Mesothelial cell of epicardium (in vitro differentiated cells): ENCODE data around the gene BBS9. TPM values are rescaled to one million over a fixed set of nuclear protein-coding genes. Genes with fewer than 3 reads are reported as not detected.

Experiments
- DNase-seq, 2 experiments: peaks; one replicate each; pipeline ENCODE4 v3.0.0; 2021; ENCODE audit warnings: low spot score in 2 of 2; ENCODE audit not compliant: unreplicated experiment in 2 of 2
- H3K27ac Mint-ChIP-seq: 2 replicates; pipeline ENCODE4 v1.8.0; 2021; ENCODE audit warnings: mixed read lengths
- H3K27me3 Mint-ChIP-seq: 2 replicates; pipeline ENCODE4 v1.8.0; 2021; ENCODE audit warnings: low read depth, mixed read lengths
- H3K36me3 Mint-ChIP-seq: 2 replicates; pipeline ENCODE4 v1.8.0; 2021; ENCODE audit warnings: mixed read lengths
- H3K4me1 Mint-ChIP-seq: 2 replicates; pipeline ENCODE4 v1.8.0; 2021; ENCODE audit warnings: mixed read lengths
- H3K4me3 Mint-ChIP-seq: 2 replicates; pipeline ENCODE4 v1.8.0; 2021; ENCODE audit warnings: mild to moderate bottlenecking, moderate library complexity, mixed read lengths
- H3K9me3 Mint-ChIP-seq: 2 replicates; pipeline ENCODE4 v1.8.0; 2021; ENCODE audit warnings: mixed read lengths
- CTCF ChIP-seq: fragments of 200-600 bp; sonication (generic); IDR thresholded peaks from one replicate; pipeline ENCODE4 v1.5.0; 2021; ENCODE audit warnings: antibody characterized with exemption; ENCODE audit not compliant: unreplicated experiment
- total RNA-seq: library from RNA; stranded (reverse); gene quantifications from 3 replicates; pipeline ENCODE4 v1.2.1, GENCODE V29; 2021

BBS9 gene
- total RNA-seq, 1 donor from 2014 or later, result 26.9 TPM

GRCh38 chr7:33640741-33641140 is 511.4 kb downstream of the BBS9 start:
- DNase-seq, result no peak
- H3K36me3 Mint-ChIP-seq, result peaks cover 2% of the 10 kb centered on the region
- H3K9me3 Mint-ChIP-seq, result no peaks in the 10 kb centered on the region
- peaks cover 34% of the 10 kb centered on the region for H3K4me1 Mint-ChIP-seq
- H3K27ac Mint-ChIP-seq, result no peak overlapping the region
- H3K4me3 Mint-ChIP-seq, result no peak overlapping the region
- no peak for TF ChIP-seq CTCF
- H3K27me3 Mint-ChIP-seq, result no peaks in the 10 kb centered on the region

- H3K4me1 Mint-ChIP-seq, result peaks cover 44% of the 10 kb centered on the region
- peaks cover 2% of the 10 kb centered on the region for H3K36me3 Mint-ChIP-seq
- H3K9me3 Mint-ChIP-seq, result no peaks in the 10 kb centered on the region
- no peak for TF ChIP-seq CTCF
- no peak overlapping the region for H3K4me3 Mint-ChIP-seq
- no peaks in the 10 kb centered on the region for H3K27me3 Mint-ChIP-seq
- H3K27ac Mint-ChIP-seq, result no peak overlapping the region
- DNase-seq, result no peak
Observed at GRCh38 chr7:33642312-33642711, 512.9 kb downstream of the BBS9 start.

- Mint-ChIP-seq H3K4me3 (no peak overlapping the region), H3K27me3 (no peaks in the 10 kb centered on the region), H3K36me3 (no peaks in the 10 kb centered on the region), H3K4me1 (peaks cover 44% of the 10 kb centered on the region), H3K9me3 (peaks cover 3% of the 10 kb centered on the region), H3K27ac (no peak overlapping the region)
- TF ChIP-seq CTCF, result no peak
- no peak for DNase-seq
Observed at GRCh38 chr7:33643530-33643929, 514.2 kb downstream of the BBS9 start.

- Mint-ChIP-seq H3K27ac (no peak overlapping the region), H3K4me3 (no peak overlapping the region), H3K4me1 (peaks cover 43% of the 10 kb centered on the region), H3K27me3 (no peaks in the 10 kb centered on the region), H3K36me3 (no peaks in the 10 kb centered on the region), H3K9me3 (peaks cover 3% of the 10 kb centered on the region)
- TF ChIP-seq CTCF, result no peak
- DNase-seq, result no peak
Observed at GRCh38 chr7:33644489-33644888, 515.1 kb downstream of the BBS9 start.

- peaks cover 38% of the 10 kb centered on the region for H3K4me1 Mint-ChIP-seq
- TF ChIP-seq CTCF, result no peak
- H3K9me3 Mint-ChIP-seq, result peaks cover 3% of the 10 kb centered on the region
- H3K27ac Mint-ChIP-seq, result no peak overlapping the region
- no peak overlapping the region for H3K4me3 Mint-ChIP-seq
- no peaks in the 10 kb centered on the region for H3K27me3 Mint-ChIP-seq
- H3K36me3 Mint-ChIP-seq, result no peaks in the 10 kb centered on the region
- no peak for DNase-seq
Observed at GRCh38 chr7:33645104-33645503, 515.7 kb downstream of the BBS9 start.

DNA sequence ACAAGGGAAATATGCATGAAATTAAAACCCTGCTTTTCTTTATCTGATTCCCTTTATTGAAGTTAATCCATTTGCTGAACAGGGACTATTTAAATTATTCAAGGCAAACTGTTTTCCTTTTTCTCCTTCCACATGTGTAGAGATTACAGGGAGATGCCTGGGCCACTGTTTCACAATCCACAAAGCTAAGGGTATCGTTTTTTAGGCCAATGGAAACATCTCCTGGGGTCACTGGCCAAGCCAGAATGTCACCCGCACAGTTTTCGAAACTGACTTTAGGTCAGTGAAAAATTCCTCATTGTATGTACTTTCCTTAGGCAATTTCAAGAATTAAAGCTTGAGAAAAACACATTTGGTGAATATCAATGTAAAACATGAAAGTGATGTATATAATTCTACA is 516.8 kb downstream of the BBS9 start:
- H3K4me3 Mint-ChIP-seq, result no peak overlapping the region
- no peak for TF ChIP-seq CTCF
- no peaks in the 10 kb centered on the region for H3K27me3 Mint-ChIP-seq
- peaks cover 3% of the 10 kb centered on the region for H3K9me3 Mint-ChIP-seq
- no peaks in the 10 kb centered on the region for H3K36me3 Mint-ChIP-seq
- H3K4me1 Mint-ChIP-seq, result peaks cover 37% of the 10 kb centered on the region
- no peak for DNase-seq
- no peak overlapping the region for H3K27ac Mint-ChIP-seq
